ENCODE data around the gene FBXW9. TPM values are rescaled to one million over a fixed set of nuclear protein-coding genes. Genes with fewer than 3 reads are reported as not detected.

Gene FBXW9
- total RNA-seq (1 to 10 TPM; 2.5 to 8.6 (median 4.3) TPM), polyA plus RNA-seq (1 to 10 TPM; 4.9 to 8.5 TPM), total RNA-seq (4.7 reads per million, percentile 23 among the genes with 10 or more reads in this experiment)

DNA sequence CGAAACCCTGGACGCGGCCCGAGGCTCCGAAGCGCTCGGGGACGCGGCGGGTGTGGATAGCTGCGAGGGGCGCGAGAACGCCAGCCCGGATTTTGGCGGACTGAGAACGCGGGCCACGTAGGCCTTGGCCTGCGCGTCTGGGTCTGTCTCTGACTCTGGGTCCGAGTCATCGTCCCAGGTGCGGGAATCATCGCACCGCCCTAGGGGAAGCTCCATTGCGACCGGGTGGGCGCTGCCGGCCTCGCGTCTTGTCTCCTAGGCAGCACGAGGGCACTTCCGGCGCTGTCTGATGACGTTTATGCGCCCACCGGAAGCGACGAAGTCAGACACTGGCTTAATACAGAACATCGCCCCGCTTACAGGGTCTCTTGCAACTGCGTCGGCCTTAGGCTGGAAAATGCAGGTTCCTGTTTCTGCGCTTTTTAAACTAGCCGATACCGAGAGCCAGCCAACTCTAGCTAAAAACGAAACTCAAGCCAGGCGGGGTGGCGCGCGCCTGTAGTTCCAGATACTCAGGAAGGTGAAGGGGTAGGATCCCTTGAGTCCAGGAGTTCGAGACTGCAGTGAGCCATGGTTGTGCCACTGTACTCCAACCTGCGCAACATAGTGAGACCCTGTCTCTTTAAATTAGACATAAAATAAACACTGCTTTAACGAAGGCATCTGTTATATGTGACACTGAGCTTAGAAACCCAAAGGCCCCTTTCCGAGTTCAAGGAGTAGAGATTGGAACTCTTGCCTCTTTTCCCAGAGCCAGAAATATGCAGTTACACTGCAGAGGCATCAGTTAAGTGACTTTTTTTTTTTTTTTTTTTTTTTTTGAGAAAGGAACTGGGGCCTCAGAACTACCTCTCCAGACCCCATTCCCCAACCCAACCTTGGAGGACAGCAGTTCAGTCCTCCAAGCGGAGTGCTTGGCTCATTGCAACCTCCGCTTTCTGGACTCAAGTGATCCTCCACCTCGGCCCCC is at the start of gene FBXW9:
TSS of gene FBXW9 (minus strand) at position 266 of the 970 bp plus-strand sequence. CDS start at position 216, 50 bp downstream.
- H3K4me1 ChIP-seq (ENCODE audit: control insufficient read depth in 2 of 2, insufficient read depth in 2 of 2, low read length in 2 of 2): peaks cover 9 to 11% of the 10 kb centered on the region in 2 donors
- H3K4me3 Mint-ChIP-seq: peak within 1 kb of the TSS; percentile 86 to 95 (median 91)
- no peaks in the 10 kb centered on the region for H3K9me3 ChIP-seq (ENCODE audit: control insufficient read depth in 2 of 3, low read length in 3 of 3)
- peak within 1 kb of the TSS; percentile 82 for H3K27ac ChIP-seq (ENCODE audit: low read depth, low read length)
- peak; percentile 88 to 97 (median 95) for DNase-seq
- ChIA-PET CTCF (interaction anchor here (0.9 to 1.2 kb wide), 2 partner anchors 24 to 1314 kb away, joined by 3 read pairs; no protein-coding TSS in a partner anchor), POLR2A (interaction anchor here (0.6 to 3.7 kb wide), 19 partner anchors 8 to 145 kb away, joined by 3 to 21 read pairs (median 4); partner anchors contain the start of genes DHPS, GET3, JUNB and TNPO2)
- H3K27me3 Mint-ChIP-seq: no peaks in the 10 kb centered on the region
- H3K9me3 Mint-ChIP-seq: peaks cover 0 to 4% (median 0%) of the 10 kb centered on the region in 11 donors
- H3K4me1 Mint-ChIP-seq: peaks cover 0 to 15% (median 12%) of the 10 kb centered on the region in 7 donors
- H3K27me3 ChIP-seq (ENCODE audit: control insufficient read depth in 2 of 2, insufficient read depth in 2 of 2, low read length in 2 of 2): no peaks in the 10 kb centered on the region
- intact Hi-C loops (cut with micrococcal nuclease): loop anchor here (1.0 to 2.0 kb wide), 4 partner anchors 15 to 41 kb away; partner anchors contain the start of genes DHPS (in 2 of the 2) and GET3 (in 2 of the 2)
- H3K36me3 ChIP-seq (ENCODE audit: control insufficient read depth in 2 of 3, insufficient read depth in 3 of 3, low read length in 3 of 3): peaks cover 0 to 20% (median 4%) of the 10 kb centered on the region in 3 experiments
- peak within 1 kb of the TSS; percentile 90 to 97 (median 97) for H3K27ac Mint-ChIP-seq
- peaks cover 0 to 4% (median 0%) of the 10 kb centered on the region in 5 donors for H3K36me3 Mint-ChIP-seq
- ATAC-seq: peak; percentile 97
- peak within 1 kb of the TSS; percentile 98 for H3K4me3 ChIP-seq (ENCODE audit: low read length)

DNA sequence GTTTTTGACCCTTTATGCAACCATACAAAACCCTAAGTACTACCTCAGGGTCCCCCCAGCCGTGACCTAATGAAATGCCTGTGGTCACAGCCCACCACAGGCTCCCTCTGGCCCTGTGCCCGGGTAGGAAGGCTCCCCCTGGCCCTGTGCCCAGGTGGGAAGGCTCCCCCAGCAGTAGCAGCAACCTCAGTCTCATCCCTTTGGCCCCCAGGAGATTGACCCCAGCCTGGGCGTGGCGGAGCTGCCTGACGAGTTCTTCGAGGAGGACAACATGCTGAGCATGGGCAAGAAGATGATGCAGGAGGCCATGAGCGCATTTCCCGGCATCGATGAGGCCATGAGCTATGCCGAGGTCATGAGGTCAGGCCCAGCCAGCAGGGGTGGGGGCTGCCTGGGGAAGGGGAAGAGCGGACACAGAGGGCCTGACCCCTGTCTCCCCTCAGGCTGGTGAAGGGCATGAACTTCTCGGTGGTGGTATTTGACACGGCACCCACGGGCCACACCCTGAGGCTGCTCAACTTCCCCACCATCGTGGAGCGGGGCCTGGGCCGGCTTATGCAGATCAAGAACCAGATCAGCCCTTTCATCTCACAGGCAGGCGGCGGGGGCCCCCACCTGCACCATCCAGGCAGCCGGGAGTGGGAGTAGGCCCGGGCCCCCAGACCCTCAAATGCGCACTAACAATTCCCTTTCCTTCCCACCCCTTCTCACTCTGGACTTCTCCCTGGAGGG is 48.9 kb upstream of the FBXW9 start:
- ChIA-PET CTCF (interaction anchor here (0.6 kb wide), 2 partner anchors 176 to 1760 kb away, joined by 3 to 4 read pairs; no protein-coding TSS in a partner anchor), POLR2A (interaction anchor here (1.4 to 2.8 kb wide), 2 partner anchors 8 to 10 kb away, joined by 3 to 8 read pairs; partner anchors contain the start of gene GET3)
- DNase-seq (no peak), ATAC-seq (no peak)
- no peaks in the 10 kb centered on the region for H3K27me3 ChIP-seq (ENCODE audit: control insufficient read depth in 2 of 2, insufficient read depth in 2 of 2, low read length in 2 of 2)
- no peak overlapping the region for H3K4me3 Mint-ChIP-seq
- H3K9me3 ChIP-seq (ENCODE audit: control insufficient read depth in 2 of 3, low read length in 3 of 3): peaks cover 0 to 12% (median 0%) of the 10 kb centered on the region in 3 experiments
- H3K36me3 Mint-ChIP-seq: peaks cover 12 to 40% (median 31%) of the 10 kb centered on the region in 5 donors
- H3K27ac ChIP-seq (ENCODE audit: low read depth, low read length): no peak overlapping the region
- peaks cover 0 to 9% (median 5%) of the 10 kb centered on the region in 7 donors for H3K4me1 Mint-ChIP-seq
- peaks cover 0 to 12% (median 6%) of the 10 kb centered on the region in 11 donors for H3K9me3 Mint-ChIP-seq
- H3K4me1 ChIP-seq (ENCODE audit: control insufficient read depth in 2 of 2, insufficient read depth in 2 of 2, low read length in 2 of 2): no peaks in the 10 kb centered on the region
- no peak overlapping the region for H3K4me3 ChIP-seq (ENCODE audit: low read length)
- intact Hi-C loops (cut with micrococcal nuclease): no loop called here
- peaks cover 0 to 51% (median 0%) of the 10 kb centered on the region in 3 experiments for H3K36me3 ChIP-seq (ENCODE audit: control insufficient read depth in 2 of 3, insufficient read depth in 3 of 3, low read length in 3 of 3)
- H3K27ac Mint-ChIP-seq: no peak overlapping the region
- H3K27me3 Mint-ChIP-seq: peaks cover 1 to 8% (median 5%) of the 10 kb centered on the region in 5 donors

- Histone ChIP-seq H3K4me1 (ENCODE audit: control insufficient read depth in 2 of 2, insufficient read depth in 2 of 2, low read length in 2 of 2) (peaks cover 20 to 23% of the 10 kb centered on the region in 2 donors), H3K4me3 (ENCODE audit: low read length) (peak overlapping the region; percentile 76), H3K9me3 (ENCODE audit: control insufficient read depth in 2 of 3, low read length in 3 of 3) (no peaks in the 10 kb centered on the region), H3K27ac (ENCODE audit: low read depth, low read length) (peak overlapping the region; percentile 93), H3K27me3 (ENCODE audit: control insufficient read depth in 2 of 2, insufficient read depth in 2 of 2, low read length in 2 of 2) (no peaks in the 10 kb centered on the region), H3K36me3 (ENCODE audit: control insufficient read depth in 2 of 3, insufficient read depth in 3 of 3, low read length in 3 of 3) (peaks cover 0 to 26% (median 0%) of the 10 kb centered on the region in 3 experiments)
- Mint-ChIP-seq H3K4me1 (peaks cover 22 to 39% (median 33%) of the 10 kb centered on the region in 7 donors), H3K36me3 (peaks cover 3 to 14% (median 8%) of the 10 kb centered on the region in 5 donors), H3K9me3 (peaks cover 0 to 3% (median 0%) of the 10 kb centered on the region in 11 donors), H3K27ac (peak overlapping the region in 7 of 9 donors; percentile 90 to 99 (median 95)), H3K4me3 (peak overlapping the region; percentile 96 to 100 (median 99)), H3K27me3 (no peaks in the 10 kb centered on the region)
- POLR2A ChIA-PET: interaction anchor here (0.8 to 8.5 kb wide), 12 partner anchors 9 to 219 kb away, joined by 3 to 129 read pairs (median 4); partner anchors contain the start of genes DHPS, GADD45GIP1, JUNB and KLF1
- DNase-seq: no peak
- intact Hi-C loops (cut with micrococcal nuclease): loop anchor here (1.0 to 2.0 kb wide), 10 partner anchors 37 to 1901 kb away; partner anchors contain the start of genes CALR (in 2 of the 2), FBXW9 (in 2 of the 2), RNASEH2A (in 2 of the 2) and DHPS (in 1 of the 2)
- ATAC-seq: no peak
- CTCF ChIA-PET: interaction anchor here (1.3 kb wide), 1 partner anchor 110 kb away, joined by 4 read pairs; no protein-coding TSS in a partner anchor
These were observed 41.5 kb upstream of the FBXW9 start for GRCh38 chr19:12737835-12738351.

DNA sequence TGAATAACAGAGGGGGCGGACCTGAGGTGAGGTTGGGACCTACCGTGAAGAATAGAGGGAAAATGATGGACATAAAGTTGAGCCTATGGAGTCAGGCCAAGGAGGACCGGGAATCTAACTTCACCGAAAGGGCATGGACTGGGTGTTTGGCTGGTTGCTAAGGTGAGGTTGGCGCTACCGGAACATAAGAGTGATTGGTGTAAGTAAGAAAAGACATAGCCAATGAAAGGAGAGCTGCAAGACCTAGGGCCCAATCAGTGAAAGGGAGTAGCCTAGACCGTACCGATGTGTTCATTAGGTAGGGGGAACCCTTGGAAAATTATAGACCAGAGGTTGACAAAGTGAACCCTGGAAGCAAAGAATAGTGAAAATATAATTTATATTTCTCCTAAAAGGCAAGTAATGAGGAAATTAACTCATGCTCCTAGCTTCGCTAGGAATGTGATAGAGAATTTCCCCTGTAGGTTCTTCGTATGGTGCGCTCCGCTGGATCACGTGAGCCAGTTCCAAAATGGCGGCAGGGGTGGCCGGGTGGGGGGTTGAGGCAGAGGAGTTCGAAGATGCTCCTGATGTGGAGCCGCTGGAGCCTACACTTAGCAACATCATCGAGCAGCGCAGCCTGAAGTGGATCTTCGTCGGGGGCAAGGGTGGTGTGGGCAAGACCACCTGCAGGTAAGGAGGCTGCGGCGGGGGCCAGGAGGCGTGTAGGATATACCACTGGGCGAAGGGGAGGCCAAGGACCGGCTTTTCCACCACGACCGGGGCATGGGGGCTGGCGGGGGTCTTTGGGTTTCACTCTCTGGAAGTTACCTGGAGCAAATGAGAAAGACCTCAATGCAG is 40.8 kb upstream of the FBXW9 start, which contains the start of gene GET3:
TSS of gene GET3 (plus strand) at position 503 of the 840 bp plus-strand sequence. CDS start at position 512, 9 bp downstream.
- peak within 1 kb of the TSS; percentile 96 to 100 (median 99) for H3K4me3 Mint-ChIP-seq
- intact Hi-C loops (cut with micrococcal nuclease): loop anchor here (1.0 to 2.0 kb wide), 10 partner anchors 38 to 1900 kb away; partner anchors contain the start of genes CALR (in 2 of the 2), FBXW9 (in 2 of the 2), RNASEH2A (in 2 of the 2) and DHPS (in 1 of the 2)
- Histone ChIP-seq H3K27me3 (ENCODE audit: control insufficient read depth in 2 of 2, insufficient read depth in 2 of 2, low read length in 2 of 2) (no peaks in the 10 kb centered on the region), H3K9me3 (ENCODE audit: control insufficient read depth in 2 of 3, low read length in 3 of 3) (no peaks in the 10 kb centered on the region), H3K4me1 (ENCODE audit: control insufficient read depth in 2 of 2, insufficient read depth in 2 of 2, low read length in 2 of 2) (peaks cover 27 to 30% of the 10 kb centered on the region in 2 donors), H3K4me3 (ENCODE audit: low read length) (peak within 1 kb of the TSS; percentile 76), H3K36me3 (ENCODE audit: control insufficient read depth in 2 of 3, insufficient read depth in 3 of 3, low read length in 3 of 3) (peaks cover 0 to 26% (median 0%) of the 10 kb centered on the region in 3 experiments), H3K27ac (ENCODE audit: low read depth, low read length) (peak within 1 kb of the TSS; percentile 93)
- peaks cover 0 to 1% (median 0%) of the 10 kb centered on the region in 11 donors for H3K9me3 Mint-ChIP-seq
- DNase-seq (peak; percentile 53 to 92 (median 86)), ATAC-seq (peak; percentile 85)
- peaks cover 29 to 42% (median 38%) of the 10 kb centered on the region in 7 donors for H3K4me1 Mint-ChIP-seq
- CTCF ChIA-PET: no interaction called here
- H3K27me3 Mint-ChIP-seq: no peaks in the 10 kb centered on the region
- peaks cover 3 to 12% (median 7%) of the 10 kb centered on the region in 5 donors for H3K36me3 Mint-ChIP-seq
- peak within 1 kb of the TSS; percentile 90 to 99 (median 97) for H3K27ac Mint-ChIP-seq
- POLR2A ChIA-PET: interaction anchor here (0.5 to 8.5 kb wide), 17 partner anchors 10 to 227 kb away, joined by 3 to 129 read pairs (median 4); partner anchors contain the start of genes DHPS, GADD45GIP1, JUNB and KLF1

All from naive thymus-derived CD4-positive, alpha-beta T cell (primary cell).